ENCODE data around the gene TNFSF18. TPM values are rescaled to one million over a fixed set of nuclear protein-coding genes. Genes with fewer than 3 reads are reported as not detected.

TNFSF18 gene
- total RNA-seq, 1 experiment from 2014 or later: 1.6 TPM

DNA sequence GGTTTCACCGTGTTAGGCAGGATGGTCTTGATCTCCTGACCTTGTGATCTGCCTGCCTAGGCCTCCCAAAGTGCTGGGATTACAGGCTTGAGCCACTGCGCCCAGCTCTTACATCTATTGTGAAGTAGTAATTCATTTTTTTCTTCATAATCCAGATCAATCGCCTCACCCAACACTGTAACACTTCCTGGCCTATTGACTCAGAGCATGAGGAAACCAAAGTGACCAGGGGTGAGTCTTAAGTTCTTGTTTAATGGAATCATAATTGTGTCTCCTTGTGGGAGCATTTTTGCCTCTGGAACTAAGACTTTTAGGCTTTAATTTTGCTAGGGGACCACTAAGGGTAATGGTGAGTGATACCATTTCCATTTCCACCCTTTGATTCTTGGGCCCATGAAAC lies 27.4 kb downstream of the TNFSF18 start:
- Histone ChIP-seq H3K4me2 (ENCODE audit: low read length) (no peak overlapping the region), H3K27me3 (ENCODE audit: insufficient read depth, low read length) (no peaks in the 10 kb centered on the region), H3K79me2 (ENCODE audit: insufficient read depth, low read length) (no peaks in the 10 kb centered on the region), H3K9me3 (ENCODE audit: control insufficient read depth in 1 of 2, insufficient read depth in 1 of 2, low read depth in 1 of 2, low read length in 2 of 2) (peaks cover 0 to 6% of the 10 kb centered on the region in 2 experiments; a peak in 1 of 4 replicates), H3K4me3 (replicated peaks in 1 of 2; ENCODE audit: low read depth in 1 of 2, low read length in 2 of 2) (no peak overlapping the region), H3K9me2 (ENCODE audit: insufficient read depth) (no peaks in the 10 kb centered on the region), H2AFZ (ENCODE audit: low read depth, low read length, poor library complexity, severe bottlenecking) (no peak overlapping the region), H3K9ac (ENCODE audit: low read length) (no peak overlapping the region), H3K4me1 (ENCODE audit: control insufficient read depth in 1 of 2, insufficient read depth in 2 of 2, low read length in 2 of 2) (no peaks in the 10 kb centered on the region), H4K20me1 (ENCODE audit: insufficient read depth) (no peaks in the 10 kb centered on the region), H3K36me3 (ENCODE audit: control insufficient read depth in 1 of 2, insufficient read depth in 2 of 2, low read length in 2 of 2) (no peaks in the 10 kb centered on the region), H3K27ac (ENCODE audit: low read depth, low read length) (no peak overlapping the region)
- POLR2A ChIA-PET: no interaction called here
- intact Hi-C loops (cut with micrococcal nuclease): no loop called here
- DNase-seq (ENCODE audit: low read depth, low spot score) (no peak), ATAC-seq (no peak)
- no TSS peak for BruUV-seq (replicated peaks)
- TF ChIP-seq SIN3A (IDR thresholded peaks at IDR 0.05; ENCODE audit: low read depth) (no peak), YY1 (IDR thresholded peaks at IDR 0.05; ENCODE audit: extremely low read depth, insufficient replicate concordance, low read depth, low read length) (no peak), SP1 (IDR thresholded peaks at IDR 0.05; ENCODE audit: low read depth) (no peak), FOSL1 (IDR thresholded peaks at IDR 0.05; ENCODE audit: low read depth) (no peak), POLR2AphosphoS5 (IDR thresholded peaks at IDR 0.05; ENCODE audit: low read depth, low read length) (no peak), ZNF274 (IDR thresholded peaks at IDR 0.05; ENCODE audit: low read depth, low read length) (no peak), EGR1 (IDR thresholded peaks at IDR 0.05; ENCODE audit: low read depth) (no peak), JUND (IDR thresholded peaks at IDR 0.05) (no peak), ELF1 (IDR thresholded peaks at IDR 0.05; ENCODE audit: borderline replicate concordance, low read depth) (no peak), ZFX (IDR thresholded peaks at IDR 0.05) (no peak), EZH2 (IDR thresholded peaks at IDR 0.05) (no peak)
- TF ChIP-seq, protein P1, sequence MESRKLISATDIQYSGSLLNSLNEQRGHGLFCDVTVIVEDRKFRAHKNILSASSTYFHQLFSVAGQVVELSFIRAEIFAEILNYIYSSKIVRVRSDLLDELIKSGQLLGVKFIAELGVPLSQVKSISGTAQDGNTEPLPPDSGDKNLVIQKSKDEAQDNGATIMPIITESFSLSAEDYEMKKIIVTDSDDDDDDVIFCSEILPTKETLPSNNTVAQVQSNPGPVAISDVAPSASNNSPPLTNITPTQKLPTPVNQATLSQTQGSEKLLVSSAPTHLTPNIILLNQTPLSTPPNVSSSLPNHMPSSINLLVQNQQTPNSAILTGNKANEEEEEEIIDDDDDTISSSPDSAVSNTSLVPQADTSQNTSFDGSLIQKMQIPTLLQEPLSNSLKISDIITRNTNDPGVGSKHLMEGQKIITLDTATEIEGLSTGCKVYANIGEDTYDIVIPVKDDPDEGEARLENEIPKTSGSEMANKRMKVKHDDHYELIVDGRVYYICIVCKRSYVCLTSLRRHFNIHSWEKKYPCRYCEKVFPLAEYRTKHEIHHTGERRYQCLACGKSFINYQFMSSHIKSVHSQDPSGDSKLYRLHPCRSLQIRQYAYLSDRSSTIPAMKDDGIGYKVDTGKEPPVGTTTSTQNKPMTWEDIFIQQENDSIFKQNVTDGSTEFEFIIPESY (IDR thresholded peaks at IDR 0.05; ENCODE audit: extremely low read depth, insufficient replicate concordance, low read length): no peak
- TF ChIP-seq, protein P2, sequence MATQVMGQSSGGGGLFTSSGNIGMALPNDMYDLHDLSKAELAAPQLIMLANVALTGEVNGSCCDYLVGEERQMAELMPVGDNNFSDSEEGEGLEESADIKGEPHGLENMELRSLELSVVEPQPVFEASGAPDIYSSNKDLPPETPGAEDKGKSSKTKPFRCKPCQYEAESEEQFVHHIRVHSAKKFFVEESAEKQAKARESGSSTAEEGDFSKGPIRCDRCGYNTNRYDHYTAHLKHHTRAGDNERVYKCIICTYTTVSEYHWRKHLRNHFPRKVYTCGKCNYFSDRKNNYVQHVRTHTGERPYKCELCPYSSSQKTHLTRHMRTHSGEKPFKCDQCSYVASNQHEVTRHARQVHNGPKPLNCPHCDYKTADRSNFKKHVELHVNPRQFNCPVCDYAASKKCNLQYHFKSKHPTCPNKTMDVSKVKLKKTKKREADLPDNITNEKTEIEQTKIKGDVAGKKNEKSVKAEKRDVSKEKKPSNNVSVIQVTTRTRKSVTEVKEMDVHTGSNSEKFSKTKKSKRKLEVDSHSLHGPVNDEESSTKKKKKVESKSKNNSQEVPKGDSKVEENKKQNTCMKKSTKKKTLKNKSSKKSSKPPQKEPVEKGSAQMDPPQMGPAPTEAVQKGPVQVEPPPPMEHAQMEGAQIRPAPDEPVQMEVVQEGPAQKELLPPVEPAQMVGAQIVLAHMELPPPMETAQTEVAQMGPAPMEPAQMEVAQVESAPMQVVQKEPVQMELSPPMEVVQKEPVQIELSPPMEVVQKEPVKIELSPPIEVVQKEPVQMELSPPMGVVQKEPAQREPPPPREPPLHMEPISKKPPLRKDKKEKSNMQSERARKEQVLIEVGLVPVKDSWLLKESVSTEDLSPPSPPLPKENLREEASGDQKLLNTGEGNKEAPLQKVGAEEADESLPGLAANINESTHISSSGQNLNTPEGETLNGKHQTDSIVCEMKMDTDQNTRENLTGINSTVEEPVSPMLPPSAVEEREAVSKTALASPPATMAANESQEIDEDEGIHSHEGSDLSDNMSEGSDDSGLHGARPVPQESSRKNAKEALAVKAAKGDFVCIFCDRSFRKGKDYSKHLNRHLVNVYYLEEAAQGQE (IDR thresholded peaks at IDR 0.05; ENCODE audit: low read depth): no peak
- TF ChIP-seq, protein P3, sequence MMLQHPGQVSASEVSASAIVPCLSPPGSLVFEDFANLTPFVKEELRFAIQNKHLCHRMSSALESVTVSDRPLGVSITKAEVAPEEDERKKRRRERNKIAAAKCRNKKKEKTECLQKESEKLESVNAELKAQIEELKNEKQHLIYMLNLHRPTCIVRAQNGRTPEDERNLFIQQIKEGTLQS (IDR thresholded peaks at IDR 0.05): no peak
- RAD21 ChIA-PET (ENCODE audit: low non-redundant PET in 1 of 2, low total read pairs in 2 of 2, uncharacterized antibody in 2 of 2, unreplicated experiment in 2 of 2): no interaction called here
- CTCF ChIA-PET: no interaction called here

All from HCT116 (cell line).